SK-N-SH (cell line): ENCODE results near the gene PXMP2. TPM values are rescaled to one million over a fixed set of nuclear protein-coding genes. Genes with fewer than 3 reads are reported as not detected.

Source experiments
- CTCF ChIA-PET: fragments of 300-600, 350-600 bp; formaldehyde crosslinking; extraction: SDS; loops from one replicate; lab custom pipeline; 2021; lab: Yijun Ruan, JAX
- POLR2A ChIA-PET: fragments of 350-600 bp; sonication (Branson Sonifier 250); formaldehyde crosslinking; extraction: SDS; loops from one replicate; lab custom pipeline; 2020; ENCODE audit warnings: antibody characterized with exemption, inconsistent platforms; lab: Yijun Ruan, JAX
- DNase-seq: peaks from one replicate; pipeline ENCODE4 v3.0.0; 2012
- H2AFZ ChIP-seq: fragments of 200-600 bp; sonication (generic); 2 replicates; pipeline ENCODE4 v1.8.1; 2016; ENCODE audit warnings: antibody characterized with exemption, mild to moderate bottlenecking, low read depth
- H3F3A ChIP-seq: fragments of 200-600 bp; sonication (generic); replicated peaks from 2 replicates; pipeline ENCODE3; 2016; ENCODE audit warnings: antibody characterized with exemption, mild to moderate bottlenecking; ENCODE audit not compliant: insufficient read depth
- H3K27ac ChIP-seq, 2 experiments: fragments of 200-500 bp in 1 of 2; fragments of 200-600 bp in 1 of 2; sonication (Bioruptor generic) in 1 of 2; sonication (generic), shearing (Covaris generic) in 1 of 2; 2 replicates each; pipeline versions ENCODE4 v1.5.1 to v1.6.1; 2014 to 2016; ENCODE audit warnings: low read depth in 2 of 2, inconsistent platforms in 1 of 2, low read length in 1 of 2, mild to moderate bottlenecking in 1 of 2, mixed read lengths in 1 of 2
- H3K27me3 ChIP-seq: fragments of 200-600 bp; sonication (generic), shearing (Covaris generic); 2 replicates; pipeline ENCODE4 v1.6.1; 2016; ENCODE audit warnings: mixed run types; ENCODE audit not compliant: insufficient read depth
- H3K36me3 ChIP-seq, 2 experiments: fragments of 200-500 bp in 1 of 2; fragments of 200-600 bp in 1 of 2; sonication (Bioruptor generic) in 1 of 2; sonication (generic) in 1 of 2; replicated peaks in 1 of 2; 2 replicates each; pipeline versions ENCODE3 to v1.5.1; 2014 to 2016; ENCODE audit warnings: low read length in 1 of 2, mild to moderate bottlenecking in 1 of 2; ENCODE audit not compliant: insufficient read depth in 2 of 2, control insufficient read depth in 1 of 2
- H3K4me1 ChIP-seq, 2 experiments: fragments of 200-500 bp in 1 of 2; fragments of 200-600 bp in 1 of 2; sonication (Bioruptor generic) in 1 of 2; sonication (generic), shearing (Covaris generic) in 1 of 2; 2 replicates each; pipeline versions ENCODE4 v1.5.1 to v1.6.1; 2014 to 2016; ENCODE audit warnings: low read depth in 1 of 2, low read length in 1 of 2, mixed run types in 1 of 2; ENCODE audit not compliant: insufficient read depth in 2 of 2, control insufficient read depth in 1 of 2
- H3K4me2 ChIP-seq: fragments of 200-600 bp; sonication (generic), shearing (Covaris generic); 2 replicates; pipeline ENCODE4 v1.6.1; 2017; ENCODE audit warnings: mixed run types
- H3K4me3 ChIP-seq, 2 experiments: fragments of 200-500 bp in 1 of 2; fragments of 200-600 bp in 1 of 2; sonication (Bioruptor generic) in 1 of 2; sonication (generic), shearing (Covaris generic) in 1 of 2; 2 replicates each; pipeline versions ENCODE4 v1.5.1 to v1.8.1; 2014 to 2016; ENCODE audit warnings: low read depth in 2 of 2, inconsistent platforms in 1 of 2, low read length in 1 of 2, mild to moderate bottlenecking in 1 of 2, mixed read lengths in 1 of 2, moderate library complexity in 1 of 2
- H3K79me2 ChIP-seq: fragments of 200-600 bp; sonication (generic); 2 replicates; pipeline ENCODE4 v1.8.1; 2017; ENCODE audit warnings: mild to moderate bottlenecking; ENCODE audit not compliant: insufficient read depth
- H3K9ac ChIP-seq: fragments of 200-600 bp; sonication (generic); 2 replicates; pipeline ENCODE4 v1.6.1; 2017; ENCODE audit warnings: mixed run types
- H3K9me2 ChIP-seq: fragments of 200-600 bp; sonication (generic); 2 replicates; pipeline ENCODE4 v1.6.1; 2017; ENCODE audit warnings: mixed run types
- H3K9me3 ChIP-seq: fragments of 200-600 bp; sonication (generic); 2 replicates; pipeline ENCODE4 v1.6.1; 2017; ENCODE audit warnings: mixed run types, mild to moderate bottlenecking, moderate library complexity
- H4K20me1 ChIP-seq: fragments of 200-600 bp; sonication (generic); 2 replicates; pipeline ENCODE4 v1.6.1; 2017; ENCODE audit warnings: mild to moderate bottlenecking, mixed run types; ENCODE audit not compliant: insufficient read depth
- EZH2phosphoT487 ChIP-seq: fragments of 200-600 bp; sonication (generic); IDR thresholded peaks from 2 replicates; pipeline ENCODE4 v1.6.1; 2017; ENCODE audit warnings: low read depth, mixed run types, mild to moderate bottlenecking, antibody characterized with exemption, moderate library complexity, borderline replicate concordance
- FOXJ3 ChIP-seq: sonication (generic); formaldehyde crosslinking; IDR thresholded peaks from 2 replicates; pipeline ENCODE4 v1.5.1; 2020; ENCODE audit warnings: mild to moderate bottlenecking, missing genetic modification reagents
- JUND ChIP-seq: IDR thresholded peaks from 2 replicates; pipeline ENCODE4 v1.4.0; 2012
- MXI1 ChIP-seq: IDR thresholded peaks from 2 replicates; pipeline ENCODE4 v1.6.1; 2012; ENCODE audit warnings: mild to moderate bottlenecking, low read depth, low read length, improper control_type of control experiment
- NFIC ChIP-seq: IDR thresholded peaks from 2 replicates; pipeline ENCODE4 v1.4.0; 2012; ENCODE audit warnings: borderline replicate concordance
- POLR2AphosphoS5 ChIP-seq: IDR thresholded peaks from 2 replicates; pipeline ENCODE4 v1.6.1; 2012; ENCODE audit warnings: low read depth, low read length
- RAD21 ChIP-seq: IDR thresholded peaks from 2 replicates; pipeline ENCODE4 v1.6.1; 2012; ENCODE audit warnings: mild to moderate bottlenecking, low read length
- SIN3A ChIP-seq: IDR thresholded peaks from 2 replicates; pipeline ENCODE4 v1.6.1; 2012; ENCODE audit warnings: low read depth, mild to moderate bottlenecking, low read length, moderate library complexity, borderline replicate concordance
- TCF12 ChIP-seq: IDR thresholded peaks from 2 replicates; pipeline ENCODE4 v1.4.0; 2012
- TEAD4 ChIP-seq: IDR thresholded peaks from 2 replicates; pipeline ENCODE4 v1.4.0; 2012; ENCODE audit warnings: mild to moderate bottlenecking, borderline replicate concordance; ENCODE audit not compliant: insufficient read depth
- WGBS: methylation state at CpG from one replicate; pipeline ENCODE4 v1.1.6; 2017; ENCODE audit warnings: low lambda C conversion rate; 5-methylcytosine and 5-hydroxymethylcytosine counted together
- polyA plus RNA-seq, 3 experiments: library from polyadenylated mRNA; depleted of rRNA; stranded (reverse); fragments of >200 nt; gene quantifications; 2 replicates each; pipeline ENCODE4 v1.2.3, GENCODE V29; 2012
- TF ChIP-seq, protein P1 (sequence below): IDR thresholded peaks from 2 replicates; pipeline ENCODE4 v1.6.1; 2012; ENCODE audit warnings: mild to moderate bottlenecking, low read depth, low read length, moderate library complexity
- TF ChIP-seq, protein P2 (sequence below): IDR thresholded peaks from 2 replicates; pipeline ENCODE4 v1.4.0; 2012; ENCODE audit warnings: low read depth, borderline replicate concordance
- TF ChIP-seq, protein P3 (sequence below): fragments of 150-350 bp; IDR thresholded peaks from 2 replicates; pipeline ENCODE4 v1.6.1; 2017; ENCODE audit warnings: antibody characterized with exemption, low read length, low read depth, borderline replicate concordance

Gene PXMP2
- polyA plus RNA-seq, 1 of the 3 experiments (the other 2 are of a cell fraction), result 35.8 TPM

DNA sequence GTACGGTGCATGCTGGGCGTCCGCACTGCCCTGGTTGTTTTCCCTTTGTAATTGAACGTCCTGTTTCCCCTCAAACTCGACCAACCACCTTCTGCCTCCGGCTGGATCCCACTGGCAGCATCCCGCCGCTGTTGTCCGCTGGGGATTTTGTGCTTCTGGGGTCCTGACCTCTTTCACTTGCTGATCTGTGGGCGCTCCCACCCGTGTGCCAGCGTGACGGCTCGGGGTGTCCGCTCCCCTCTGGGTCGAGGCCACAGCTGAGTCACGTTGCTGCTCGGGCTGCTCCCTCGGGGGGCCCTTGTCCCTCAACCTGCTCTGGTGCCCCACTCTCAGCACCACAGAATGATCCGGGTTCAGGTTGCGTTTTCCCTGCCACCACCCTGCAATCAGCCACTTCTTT lies 31.3 kb downstream of the PXMP2 start:
- no peak for DNase-seq
- H3K27ac ChIP-seq, result no peak overlapping the region
- no peaks in the 10 kb centered on the region for H3K4me1 ChIP-seq
- ChIA-PET CTCF (no interaction called here), POLR2A (no interaction called here)
- no peak overlapping the region for H3K4me3 ChIP-seq
- no peaks in the 10 kb centered on the region for H3K9me3 ChIP-seq
- H3K9ac ChIP-seq, result no peak overlapping the region
- H3K36me3 ChIP-seq, result peaks cover 28 to 47% of the 10 kb centered on the region in 2 experiments
- no peaks in the 10 kb centered on the region for H3K9me2 ChIP-seq
- peaks cover 21% of the 10 kb centered on the region for H3F3A ChIP-seq
- whole genome bisulfite sequencing, result 95% methylated on average over 21 of the region's 21 CpGs
- peaks cover 33% of the 10 kb centered on the region for H3K79me2 ChIP-seq
- TF ChIP-seq SIN3A (no peak), RAD21 (no peak), MXI1 (no peak)
- TF ChIP-seq, all 33 proteins: peak for 0
- Histone ChIP-seq H4K20me1 (peaks cover 35% of the 10 kb centered on the region), H3K4me2 (no peak overlapping the region), H2AFZ (no peak overlapping the region), H3K27me3 (no peaks in the 10 kb centered on the region)

DNA sequence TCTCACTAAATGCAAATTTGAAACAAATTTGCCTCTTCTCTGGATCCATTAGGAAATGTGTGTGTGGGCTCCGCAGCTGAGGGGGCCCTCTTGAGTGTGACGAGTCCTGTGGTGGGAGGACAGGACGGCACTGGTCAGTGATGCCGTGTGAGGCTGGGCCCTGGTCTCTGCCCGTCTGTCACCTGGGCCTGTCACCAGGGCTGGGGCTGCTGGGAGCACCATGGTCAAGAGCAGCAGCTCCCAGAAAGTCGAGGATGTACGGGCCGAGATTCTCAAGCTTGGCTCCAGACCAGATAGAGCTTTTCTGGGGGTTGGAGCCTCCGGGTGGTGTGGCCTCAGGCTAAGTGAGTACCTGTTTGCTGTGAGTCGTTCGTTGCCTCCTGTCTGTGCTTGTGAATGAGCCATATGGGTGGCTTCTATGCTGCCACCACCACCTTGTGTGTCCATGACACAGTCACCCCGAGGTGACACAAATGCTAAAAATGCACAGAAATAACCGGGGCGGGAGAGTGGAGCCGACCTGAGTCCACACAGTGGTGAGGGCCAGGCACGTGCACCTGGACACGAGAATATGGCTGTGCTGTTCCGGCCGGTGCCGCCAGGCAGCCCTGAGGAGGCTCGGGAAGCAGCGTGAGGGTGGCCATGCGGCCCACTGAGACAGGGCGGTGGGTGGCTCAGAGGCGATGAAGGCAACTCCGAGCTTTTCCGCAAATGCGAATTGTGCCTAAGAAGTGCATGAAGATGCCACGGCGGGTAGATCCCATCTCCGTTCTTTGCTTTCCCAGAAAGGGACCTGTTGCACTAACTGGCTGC lies 32.0 kb downstream of the PXMP2 start:
- H4K20me1 ChIP-seq, result peaks cover 33% of the 10 kb centered on the region
- no peak overlapping the region for H3K4me2 ChIP-seq
- no peaks in the 10 kb centered on the region for H3K27me3 ChIP-seq
- H3K4me3 ChIP-seq, result no peak overlapping the region
- no peak overlapping the region for H3K9ac ChIP-seq
- H3K36me3 ChIP-seq, result peaks cover 31 to 54% of the 10 kb centered on the region in 2 experiments
- POLR2A ChIA-PET, result no interaction called here
- peaks cover 21% of the 10 kb centered on the region for H3F3A ChIP-seq
- 96% methylated on average over 23 of the region's 31 CpGs for WGBS
- no peaks in the 10 kb centered on the region for H3K9me2 ChIP-seq
- no peak overlapping the region for H3K27ac ChIP-seq
- H3K4me1 ChIP-seq, result no peaks in the 10 kb centered on the region
- no peak for DNase-seq
- H3K9me3 ChIP-seq, result no peaks in the 10 kb centered on the region
- TF ChIP-seq, protein P1, sequence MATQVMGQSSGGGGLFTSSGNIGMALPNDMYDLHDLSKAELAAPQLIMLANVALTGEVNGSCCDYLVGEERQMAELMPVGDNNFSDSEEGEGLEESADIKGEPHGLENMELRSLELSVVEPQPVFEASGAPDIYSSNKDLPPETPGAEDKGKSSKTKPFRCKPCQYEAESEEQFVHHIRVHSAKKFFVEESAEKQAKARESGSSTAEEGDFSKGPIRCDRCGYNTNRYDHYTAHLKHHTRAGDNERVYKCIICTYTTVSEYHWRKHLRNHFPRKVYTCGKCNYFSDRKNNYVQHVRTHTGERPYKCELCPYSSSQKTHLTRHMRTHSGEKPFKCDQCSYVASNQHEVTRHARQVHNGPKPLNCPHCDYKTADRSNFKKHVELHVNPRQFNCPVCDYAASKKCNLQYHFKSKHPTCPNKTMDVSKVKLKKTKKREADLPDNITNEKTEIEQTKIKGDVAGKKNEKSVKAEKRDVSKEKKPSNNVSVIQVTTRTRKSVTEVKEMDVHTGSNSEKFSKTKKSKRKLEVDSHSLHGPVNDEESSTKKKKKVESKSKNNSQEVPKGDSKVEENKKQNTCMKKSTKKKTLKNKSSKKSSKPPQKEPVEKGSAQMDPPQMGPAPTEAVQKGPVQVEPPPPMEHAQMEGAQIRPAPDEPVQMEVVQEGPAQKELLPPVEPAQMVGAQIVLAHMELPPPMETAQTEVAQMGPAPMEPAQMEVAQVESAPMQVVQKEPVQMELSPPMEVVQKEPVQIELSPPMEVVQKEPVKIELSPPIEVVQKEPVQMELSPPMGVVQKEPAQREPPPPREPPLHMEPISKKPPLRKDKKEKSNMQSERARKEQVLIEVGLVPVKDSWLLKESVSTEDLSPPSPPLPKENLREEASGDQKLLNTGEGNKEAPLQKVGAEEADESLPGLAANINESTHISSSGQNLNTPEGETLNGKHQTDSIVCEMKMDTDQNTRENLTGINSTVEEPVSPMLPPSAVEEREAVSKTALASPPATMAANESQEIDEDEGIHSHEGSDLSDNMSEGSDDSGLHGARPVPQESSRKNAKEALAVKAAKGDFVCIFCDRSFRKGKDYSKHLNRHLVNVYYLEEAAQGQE, result no peak
- TF ChIP-seq, protein P2, sequence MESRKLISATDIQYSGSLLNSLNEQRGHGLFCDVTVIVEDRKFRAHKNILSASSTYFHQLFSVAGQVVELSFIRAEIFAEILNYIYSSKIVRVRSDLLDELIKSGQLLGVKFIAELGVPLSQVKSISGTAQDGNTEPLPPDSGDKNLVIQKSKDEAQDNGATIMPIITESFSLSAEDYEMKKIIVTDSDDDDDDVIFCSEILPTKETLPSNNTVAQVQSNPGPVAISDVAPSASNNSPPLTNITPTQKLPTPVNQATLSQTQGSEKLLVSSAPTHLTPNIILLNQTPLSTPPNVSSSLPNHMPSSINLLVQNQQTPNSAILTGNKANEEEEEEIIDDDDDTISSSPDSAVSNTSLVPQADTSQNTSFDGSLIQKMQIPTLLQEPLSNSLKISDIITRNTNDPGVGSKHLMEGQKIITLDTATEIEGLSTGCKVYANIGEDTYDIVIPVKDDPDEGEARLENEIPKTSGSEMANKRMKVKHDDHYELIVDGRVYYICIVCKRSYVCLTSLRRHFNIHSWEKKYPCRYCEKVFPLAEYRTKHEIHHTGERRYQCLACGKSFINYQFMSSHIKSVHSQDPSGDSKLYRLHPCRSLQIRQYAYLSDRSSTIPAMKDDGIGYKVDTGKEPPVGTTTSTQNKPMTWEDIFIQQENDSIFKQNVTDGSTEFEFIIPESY, result no peak
- TF ChIP-seq FOXJ3 (CRISPR knock-in tag) (no peak), EZH2phosphoT487 (no peak), NFIC (no peak), JUND (no peak), MXI1 (no peak), POLR2AphosphoS5 (no peak), TCF12 (no peak), TEAD4 (no peak)
- TF ChIP-seq, protein P3, sequence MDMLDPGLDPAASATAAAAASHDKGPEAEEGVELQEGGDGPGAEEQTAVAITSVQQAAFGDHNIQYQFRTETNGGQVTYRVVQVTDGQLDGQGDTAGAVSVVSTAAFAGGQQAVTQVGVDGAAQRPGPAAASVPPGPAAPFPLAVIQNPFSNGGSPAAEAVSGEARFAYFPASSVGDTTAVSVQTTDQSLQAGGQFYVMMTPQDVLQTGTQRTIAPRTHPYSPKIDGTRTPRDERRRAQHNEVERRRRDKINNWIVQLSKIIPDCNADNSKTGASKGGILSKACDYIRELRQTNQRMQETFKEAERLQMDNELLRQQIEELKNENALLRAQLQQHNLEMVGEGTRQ, result no peak
- CTCF ChIA-PET, result no interaction called here
- no peak overlapping the region for H2AFZ ChIP-seq
- H3K79me2 ChIP-seq, result peaks cover 26% of the 10 kb centered on the region
